Motor neuron (in vitro differentiated cells): ENCODE data around the gene ESCO1. TPM values are rescaled to one million over a fixed set of nuclear protein-coding genes. Genes with fewer than 3 reads are reported as not detected.
"Not testable (repeated sequence)": the region's sequence is repeated elsewhere in the genome, so short reads cannot be mapped to it uniquely, and the experiment has no call there.

Source experiments
- ATAC-seq, 8 experiments: fragments of 200-7000 bp; cut with Tn5 transposase; replicated peaks in 6 of 8; 2 replicates each; pipeline ENCODE4 v1.8.0; 2021; ENCODE audit warnings: mild to moderate bottlenecking in 8 of 8, moderate library complexity in 8 of 8
- H3K27ac ChIP-seq, 2 donors: fragments of 250-450 bp; sonication (Bioruptor Pico); 2 replicates each; pipeline ENCODE4 v1.9.0; 2021; ENCODE audit warnings: antibody characterized with exemption in 2 of 2, mild to moderate bottlenecking in 2 of 2, moderate library complexity in 1 of 2
- H3K4me1 ChIP-seq, 2 donors: fragments of 250-450 bp; sonication (Bioruptor Pico); replicated peaks in 1 of 2; 2 replicates each; pipeline ENCODE4 v1.6.1; 2021; ENCODE audit warnings: antibody characterized with exemption in 2 of 2, mild to moderate bottlenecking in 2 of 2, moderate library complexity in 1 of 2
- H3K4me3 ChIP-seq, 5 donors: fragments of 250-450 bp; sonication (Bioruptor Pico); 2 replicates each; pipeline ENCODE4 v1.9.0; 2021; ENCODE audit warnings: antibody characterized with exemption in 5 of 5, mild to moderate bottlenecking in 5 of 5, moderate library complexity in 4 of 5
- WGBS, 10 experiments: fragments of 450-650 bp; shearing (Covaris generic); methylation state at CpG; one replicate each; pipeline ENCODE4 v1.0.0; 2022; 5-methylcytosine and 5-hydroxymethylcytosine counted together
- in situ Hi-C, 9 experiments: fragments of 400-800 bp; cut with MboI; loops; one replicate each; pipeline ENCODE4 v1.15.0; 2021; ENCODE audit warnings: low sequenced_read_pairs in 9 of 9, low pct_unique_long_range_greater_than_20kb in 2 of 9; ENCODE audit not compliant: unreplicated experiment in 9 of 9
- total RNA-seq, 8 experiments: library from RNA; unstranded; fragments of 300-600 nt; gene quantifications; 2 replicates each; pipeline versions ENCODE4 v1.2.3 to v1.2.4, GENCODE V29; 2022

The ESCO1 gene
- total RNA-seq: 10 to 100 TPM; 13.8 to 38.2 (median 24.2) TPM

GRCh38 chr18:21600526-21601410, at the start of gene ESCO1:
ESCO1 (minus strand) TSS chr18:21600704; CDS start chr18:21574843, 25,861 bp downstream.
- WGBS, 10 experiments: 0 to 90% (median 8%) methylated on average over 3 to 38 of the region's 74 CpGs; no CpG with 5 or more reads in 4 of the 10 experiments
- ATAC-seq: peak; percentile 88 to 95 (median 93)
- in situ Hi-C loops: loop anchor here in 1 of 9 experiments (25.0 kb wide), 1 partner anchor 137 kb away; the partner anchor contains the start of gene MIB1
- H3K4me3 ChIP-seq: peak within 1 kb of the TSS; percentile 59 to 86 (median 67)
- peak within 1 kb of the TSS; percentile 92 to 96 for H3K27ac ChIP-seq
- peaks cover 7 to 14% of the 10 kb centered on the region in 2 donors for H3K4me1 ChIP-seq

- H3K27ac ChIP-seq, H3K4me3 ChIP-seq, in situ Hi-C loops, H3K4me1 ChIP-seq, ATAC-seq: not testable (repeated sequence)
- WGBS, 10 experiments: 70 to 100% (median 100%) methylated on average over 1 to 5 of the region's 5 CpGs; no CpG with 5 or more reads in 1 of the 10 experiments
Measured at GRCh38 chr18:21640375-21640774, 39.9 kb upstream of the ESCO1 start.

- ATAC-seq: no peak
- WGBS, 10 experiments: 93 to 100% (median 100%) methylated on average over 1 to 3 of the region's 3 CpGs; no CpG with 5 or more reads in 4 of the 10 experiments
- Histone ChIP-seq H3K4me1 (no peaks in the 10 kb centered on the region), H3K27ac (no peak overlapping the region), H3K4me3 (no peak overlapping the region)
- in situ Hi-C loops: no loop called here
Measured at GRCh38 chr18:21638822-21639221, 38.3 kb upstream of the ESCO1 start.

GRCh38 chr18:21636769-21637168, 36.3 kb upstream of the ESCO1 start:
- in situ Hi-C loops: no loop called here
- Histone ChIP-seq H3K4me3 (no peak overlapping the region), H3K27ac (no peak overlapping the region), H3K4me1 (no peaks in the 10 kb centered on the region)
- WGBS, 10 experiments: 20 to 100% (median 93%) methylated on average over 2 to 13 of the region's 13 CpGs; no CpG with 5 or more reads in 1 of the 10 experiments
- ATAC-seq: peak in 2 of 8 experiments; percentile 26 to 39

GRCh38 chr18:21634588-21635199, 34.2 kb upstream of the ESCO1 start:
- no peak overlapping the region for H3K4me3 ChIP-seq
- H3K4me1 ChIP-seq: no peaks in the 10 kb centered on the region
- no peak for ATAC-seq
- no peak overlapping the region for H3K27ac ChIP-seq
- 28 to 100% (median 86%) methylated on average over 1 to 4 of the region's 4 CpGs; no CpG with 5 or more reads in 3 of the 10 experiments for WGBS, 10 experiments
- in situ Hi-C loops: no loop called here

- WGBS, 10 experiments: 88 to 100% (median 100%) methylated on average over 1 of the region's 1 CpG; no CpG with 5 or more reads in 7 of the 10 experiments
- Histone ChIP-seq H3K4me1 (no peaks in the 10 kb centered on the region), H3K4me3 (no peak overlapping the region), H3K27ac (no peak overlapping the region)
- in situ Hi-C loops: no loop called here
- ATAC-seq: no peak
Measured at GRCh38 chr18:21632393-21632792, 31.9 kb upstream of the ESCO1 start.

- H3K4me1 ChIP-seq: no peaks in the 10 kb centered on the region
- in situ Hi-C loops: no loop called here
- H3K4me3 ChIP-seq: no peak overlapping the region
- 85 to 97% (median 92%) methylated on average over 4 to 9 of the region's 9 CpGs for WGBS, 10 experiments
- no peak overlapping the region for H3K27ac ChIP-seq
- ATAC-seq: no peak
Measured at GRCh38 chr18:21629089-21629832, 28.8 kb upstream of the ESCO1 start.

- H3K27ac ChIP-seq, H3K4me3 ChIP-seq, ATAC-seq, H3K4me1 ChIP-seq: not testable (repeated sequence)
- 86 to 100% (median 91%) methylated on average over 2 to 9 of the region's 9 CpGs for WGBS, 10 experiments
- in situ Hi-C loops: loop anchor here in 1 of 9 experiments (25.0 kb wide), 1 partner anchor 116 kb away; the partner anchor contains the start of gene MIB1
Measured at GRCh38 chr18:21621640-21622039, 21.1 kb upstream of the ESCO1 start.

- Histone ChIP-seq H3K4me3 (peak within 1 kb of the TSS; percentile 65 to 97 (median 80)), H3K27ac (peak within 1 kb of the TSS; percentile 84 to 94), H3K4me1 (peaks cover 9 to 12% of the 10 kb centered on the region in 2 donors)
- in situ Hi-C loops: loop anchor here in 1 of 9 experiments (25.0 kb wide), 1 partner anchor 125 kb away; the partner anchor contains the start of gene MIB1
- 0 to 4% (median 1%) methylated on average over 2 to 21 of the region's 59 CpGs for WGBS, 10 experiments
- ATAC-seq: peak; percentile 97 to 99 (median 99)
Measured at GRCh38 chr18:21612125-21613039, 11.9 kb upstream of the ESCO1 start, which contains the start of gene SNRPD1. SNRPD1 (plus strand) TSS chr18:21612314; CDS start chr18:21612430, 116 bp downstream.

GRCh38 chr18:21611401-21612124, 11.1 kb upstream of the ESCO1 start:
- H3K4me1 ChIP-seq: peaks cover 9 to 12% of the 10 kb centered on the region in 2 donors
- 17 to 100% (median 91%) methylated on average over 1 to 20 of the region's 30 CpGs; no CpG with 5 or more reads in 1 of the 10 experiments for whole genome bisulfite sequencing, 10 experiments
- peak overlapping the region in 1 of 2 donors; percentile 94 for H3K27ac ChIP-seq
- peak in 3 of 8 experiments; percentile 2 to 9 (median 8) for ATAC-seq
- in situ Hi-C loops: loop anchor here in 1 of 9 experiments (25.0 kb wide), 1 partner anchor 126 kb away; the partner anchor contains the start of gene MIB1
- peak overlapping the region; percentile 65 to 97 (median 80) for H3K4me3 ChIP-seq

GRCh38 chr18:21605213-21605612, 4.7 kb upstream of the ESCO1 start:
- in situ Hi-C loops: loop anchor here in 1 of 9 experiments (25.0 kb wide), 1 partner anchor 132 kb away; the partner anchor contains the start of gene MIB1
- Histone ChIP-seq H3K4me3 (no peak overlapping the region), H3K4me1 (no peaks in the 10 kb centered on the region), H3K27ac (no peak overlapping the region)
- no peak for ATAC-seq
